HepG2 (cell line): ENCODE data around the gene ARL16. TPM values are rescaled to one million over a fixed set of nuclear protein-coding genes. Genes with fewer than 3 reads are reported as not detected.

Experiments used
- PRPF4 ChIP-seq: fragments of 200-400 bp; formaldehyde crosslinking; IDR thresholded peaks from 2 replicates; pipeline ENCODE4 v1.6.1; 2016; ENCODE audit warnings: low read length, low read depth; ENCODE audit not compliant: poor library complexity, severe bottlenecking
- polyA plus RNA-seq, 8 experiments: library from polyadenylated mRNA; depleted of rRNA in 3 of 8; stranded (reverse) in 7 of 8; unstranded in 1 of 8; fragments of >200 nt; fragmentation: Illumina TruSeq in 4 of 8; extraction: Trizol in 4 of 8; gene quantifications; 2 replicates each; pipeline versions ENCODE4 v1.2.1 to v1.2.3, GENCODE V29; 2011 to 2016; ENCODE audit warnings: low read depth in 4 of 8, missing spikeins in 1 of 8, mixed read lengths in 1 of 8; ENCODE audit not compliant: insufficient read depth in 1 of 8
- total RNA-seq, 5 experiments: library from RNA; depleted of rRNA; stranded (reverse); fragments of >200 nt; fragmentation: Illumina TruSeq; extraction: Trizol; gene quantifications; 2 replicates each; pipeline ENCODE4 v1.2.3, GENCODE V29; 2016; ENCODE audit warnings: low read depth in 1 of 5
- TF ChIP-seq, protein P1 (sequence below): sonication (generic); formaldehyde crosslinking; IDR thresholded peaks from 2 replicates; pipeline ENCODE4 v1.5.1; 2020; ENCODE audit warnings: mild to moderate bottlenecking, moderate library complexity, missing genetic modification reagents
- TF ChIP-seq, protein P2 (sequence below): sonication (generic); formaldehyde crosslinking; IDR thresholded peaks from 2 replicates; pipeline ENCODE4 v1.8.1; 2022; ENCODE audit warnings: low read depth, mild to moderate bottlenecking, missing genetic modification reagents
- TF ChIP-seq, protein P3 (sequence below): sonication (generic); formaldehyde crosslinking; IDR thresholded peaks from 2 replicates; pipeline ENCODE4 v1.8.1; 2023; ENCODE audit warnings: mild to moderate bottlenecking, moderate library complexity, missing genetic modification reagents
- TF ChIP-seq, protein P4 (sequence below): sonication (generic); formaldehyde crosslinking; IDR thresholded peaks from 2 replicates; pipeline ENCODE4 v1.4.0; 2020; ENCODE audit warnings: missing genetic modification reagents
- TF ChIP-seq, protein P5 (sequence below): sonication (generic); formaldehyde crosslinking; IDR thresholded peaks from 2 replicates; pipeline ENCODE4 v1.8.1; 2023; ENCODE audit warnings: mild to moderate bottlenecking, missing genetic modification reagents, borderline replicate concordance
- TF ChIP-seq, protein P6 (sequence below): sonication (generic); formaldehyde crosslinking; IDR thresholded peaks from 2 replicates; pipeline ENCODE4 v1.4.0; 2020; ENCODE audit warnings: missing genetic modification reagents
- TF ChIP-seq, protein P7 (sequence below): IDR thresholded peaks from 2 replicates; pipeline ENCODE4 v1.6.1; 2016; ENCODE audit warnings: missing genetic modification reagents, missing compliant biosample characterization

Gene ARL16
- total and polyA plus RNA-seq, 2 of the 13 experiments (the other 11 are each of a cell fraction or from before 2014, with no cell fraction given): 20.8 to 30.8 TPM

DNA sequence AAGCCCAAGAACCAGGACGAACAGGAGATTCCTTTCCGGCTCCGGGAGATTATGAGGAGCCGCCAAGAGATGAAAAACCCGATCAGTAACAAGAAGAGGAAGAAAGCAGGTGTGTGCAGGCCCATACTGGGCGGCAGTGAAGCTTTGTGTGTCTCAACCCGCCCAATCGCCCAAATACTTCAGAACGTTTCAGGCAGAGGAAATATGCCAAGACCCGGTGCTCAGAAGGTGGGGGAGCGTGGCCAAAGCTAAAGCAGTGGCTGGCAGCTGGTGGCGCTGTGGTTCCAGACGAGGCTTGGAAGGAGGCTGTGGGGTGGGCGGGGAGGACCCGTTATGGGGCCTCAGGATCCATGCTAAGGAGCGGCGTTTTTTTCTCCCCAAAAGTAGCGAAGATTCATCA lies 15.8 kb downstream of the ARL16 start (continued):
- TF ChIP-seq, protein P1, sequence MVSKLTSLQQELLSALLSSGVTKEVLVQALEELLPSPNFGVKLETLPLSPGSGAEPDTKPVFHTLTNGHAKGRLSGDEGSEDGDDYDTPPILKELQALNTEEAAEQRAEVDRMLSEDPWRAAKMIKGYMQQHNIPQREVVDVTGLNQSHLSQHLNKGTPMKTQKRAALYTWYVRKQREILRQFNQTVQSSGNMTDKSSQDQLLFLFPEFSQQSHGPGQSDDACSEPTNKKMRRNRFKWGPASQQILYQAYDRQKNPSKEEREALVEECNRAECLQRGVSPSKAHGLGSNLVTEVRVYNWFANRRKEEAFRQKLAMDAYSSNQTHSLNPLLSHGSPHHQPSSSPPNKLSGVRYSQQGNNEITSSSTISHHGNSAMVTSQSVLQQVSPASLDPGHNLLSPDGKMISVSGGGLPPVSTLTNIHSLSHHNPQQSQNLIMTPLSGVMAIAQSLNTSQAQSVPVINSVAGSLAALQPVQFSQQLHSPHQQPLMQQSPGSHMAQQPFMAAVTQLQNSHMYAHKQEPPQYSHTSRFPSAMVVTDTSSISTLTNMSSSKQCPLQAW (CRISPR knock-in tag): peak; percentile 45; the same call in 1 of the 2 replicates
- TF ChIP-seq, protein P2, sequence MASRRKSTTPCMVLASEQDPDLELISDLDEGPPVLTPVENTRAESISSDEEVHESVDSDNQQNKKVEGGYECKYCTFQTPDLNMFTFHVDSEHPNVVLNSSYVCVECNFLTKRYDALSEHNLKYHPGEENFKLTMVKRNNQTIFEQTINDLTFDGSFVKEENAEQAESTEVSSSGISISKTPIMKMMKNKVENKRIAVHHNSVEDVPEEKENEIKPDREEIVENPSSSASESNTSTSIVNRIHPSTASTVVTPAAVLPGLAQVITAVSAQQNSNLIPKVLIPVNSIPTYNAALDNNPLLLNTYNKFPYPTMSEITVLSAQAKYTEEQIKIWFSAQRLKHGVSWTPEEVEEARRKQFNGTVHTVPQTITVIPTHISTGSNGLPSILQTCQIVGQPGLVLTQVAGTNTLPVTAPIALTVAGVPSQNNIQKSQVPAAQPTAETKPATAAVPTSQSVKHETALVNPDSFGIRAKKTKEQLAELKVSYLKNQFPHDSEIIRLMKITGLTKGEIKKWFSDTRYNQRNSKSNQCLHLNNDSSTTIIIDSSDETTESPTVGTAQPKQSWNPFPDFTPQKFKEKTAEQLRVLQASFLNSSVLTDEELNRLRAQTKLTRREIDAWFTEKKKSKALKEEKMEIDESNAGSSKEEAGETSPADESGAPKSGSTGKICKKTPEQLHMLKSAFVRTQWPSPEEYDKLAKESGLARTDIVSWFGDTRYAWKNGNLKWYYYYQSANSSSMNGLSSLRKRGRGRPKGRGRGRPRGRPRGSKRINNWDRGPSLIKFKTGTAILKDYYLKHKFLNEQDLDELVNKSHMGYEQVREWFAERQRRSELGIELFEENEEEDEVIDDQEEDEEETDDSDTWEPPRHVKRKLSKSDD (CRISPR knock-in tag): no peak
- TF ChIP-seq, protein P3, sequence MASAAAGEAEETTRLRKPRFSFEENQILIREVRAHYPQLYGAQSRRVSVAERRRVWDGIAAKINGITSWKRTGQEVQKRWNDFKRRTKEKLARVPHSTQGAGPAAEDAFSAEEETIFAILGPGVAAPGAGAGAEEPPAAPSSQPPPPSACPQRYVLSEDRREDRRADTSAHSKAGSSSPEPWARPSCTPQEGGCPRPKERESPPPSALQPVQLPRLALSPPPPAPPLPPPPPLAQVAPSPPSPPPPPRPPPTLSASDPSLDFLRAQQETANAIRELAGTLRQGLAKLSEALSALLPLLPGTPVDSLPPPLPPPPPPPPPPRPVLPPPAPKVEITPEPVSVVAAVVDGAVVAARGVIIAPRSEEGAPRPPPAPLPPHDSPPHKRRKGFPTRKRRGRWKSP (CRISPR knock-in tag): no peak
- TF ChIP-seq PRPF4: peak; percentile 42
- TF ChIP-seq, protein P4, sequence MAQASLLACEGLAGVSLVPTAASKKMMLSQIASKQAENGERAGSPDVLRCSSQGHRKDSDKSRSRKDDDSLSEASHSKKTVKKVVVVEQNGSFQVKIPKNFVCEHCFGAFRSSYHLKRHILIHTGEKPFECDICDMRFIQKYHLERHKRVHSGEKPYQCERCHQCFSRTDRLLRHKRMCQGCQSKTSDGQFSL: 0 out of 2 replicates have a peak, but pooled peaks have one; percentile 7
- TF ChIP-seq, protein P5, sequence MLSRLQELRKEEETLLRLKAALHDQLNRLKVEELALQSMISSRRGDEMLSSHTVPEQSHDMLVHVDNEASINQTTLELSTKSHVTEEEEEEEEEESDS (CRISPR knock-in tag): no peak
- TF ChIP-seq, protein P6, sequence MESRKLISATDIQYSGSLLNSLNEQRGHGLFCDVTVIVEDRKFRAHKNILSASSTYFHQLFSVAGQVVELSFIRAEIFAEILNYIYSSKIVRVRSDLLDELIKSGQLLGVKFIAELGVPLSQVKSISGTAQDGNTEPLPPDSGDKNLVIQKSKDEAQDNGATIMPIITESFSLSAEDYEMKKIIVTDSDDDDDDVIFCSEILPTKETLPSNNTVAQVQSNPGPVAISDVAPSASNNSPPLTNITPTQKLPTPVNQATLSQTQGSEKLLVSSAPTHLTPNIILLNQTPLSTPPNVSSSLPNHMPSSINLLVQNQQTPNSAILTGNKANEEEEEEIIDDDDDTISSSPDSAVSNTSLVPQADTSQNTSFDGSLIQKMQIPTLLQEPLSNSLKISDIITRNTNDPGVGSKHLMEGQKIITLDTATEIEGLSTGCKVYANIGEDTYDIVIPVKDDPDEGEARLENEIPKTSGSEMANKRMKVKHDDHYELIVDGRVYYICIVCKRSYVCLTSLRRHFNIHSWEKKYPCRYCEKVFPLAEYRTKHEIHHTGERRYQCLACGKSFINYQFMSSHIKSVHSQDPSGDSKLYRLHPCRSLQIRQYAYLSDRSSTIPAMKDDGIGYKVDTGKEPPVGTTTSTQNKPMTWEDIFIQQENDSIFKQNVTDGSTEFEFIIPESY (CRISPR knock-in tag): peak; percentile 63; the same call in 1 of the 2 replicates
- TF ChIP-seq, protein P7, sequence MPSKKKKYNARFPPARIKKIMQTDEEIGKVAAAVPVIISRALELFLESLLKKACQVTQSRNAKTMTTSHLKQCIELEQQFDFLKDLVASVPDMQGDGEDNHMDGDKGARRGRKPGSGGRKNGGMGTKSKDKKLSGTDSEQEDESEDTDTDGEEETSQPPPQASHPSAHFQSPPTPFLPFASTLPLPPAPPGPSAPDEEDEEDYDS (CRISPR knock-in tag): no peak
